Gastrocnemius medialis (tissue), 4 donors: ENCODE results near the gene ARNT2.

Source experiments
- POLR2A ChIP-seq, 2 donors: fragments of 450-650 bp; IDR thresholded peaks; one replicate each; pipeline ENCODE4 v1.6.1; 2017; ENCODE audit warnings: antibody characterized with exemption in 2 of 2, mild to moderate bottlenecking in 2 of 2, moderate library complexity in 2 of 2
- TF ChIP-seq, protein P1 (sequence below), 5 experiments: fragments of 450-650 bp in 3 of 5; fragments of 200-600 bp in 2 of 5; sonication (generic) in 2 of 5; IDR thresholded peaks in 4 of 5; conservative IDR thresholded peaks in 1 of 5; 1 replicate in 4 of 5; 2 replicates in 1 of 5; pipeline ENCODE4 v1.5.1; 2016 to 2019; ENCODE audit warnings: antibody characterized with exemption in 5 of 5, mild to moderate bottlenecking in 3 of 5, moderate library complexity in 3 of 5

DNA sequence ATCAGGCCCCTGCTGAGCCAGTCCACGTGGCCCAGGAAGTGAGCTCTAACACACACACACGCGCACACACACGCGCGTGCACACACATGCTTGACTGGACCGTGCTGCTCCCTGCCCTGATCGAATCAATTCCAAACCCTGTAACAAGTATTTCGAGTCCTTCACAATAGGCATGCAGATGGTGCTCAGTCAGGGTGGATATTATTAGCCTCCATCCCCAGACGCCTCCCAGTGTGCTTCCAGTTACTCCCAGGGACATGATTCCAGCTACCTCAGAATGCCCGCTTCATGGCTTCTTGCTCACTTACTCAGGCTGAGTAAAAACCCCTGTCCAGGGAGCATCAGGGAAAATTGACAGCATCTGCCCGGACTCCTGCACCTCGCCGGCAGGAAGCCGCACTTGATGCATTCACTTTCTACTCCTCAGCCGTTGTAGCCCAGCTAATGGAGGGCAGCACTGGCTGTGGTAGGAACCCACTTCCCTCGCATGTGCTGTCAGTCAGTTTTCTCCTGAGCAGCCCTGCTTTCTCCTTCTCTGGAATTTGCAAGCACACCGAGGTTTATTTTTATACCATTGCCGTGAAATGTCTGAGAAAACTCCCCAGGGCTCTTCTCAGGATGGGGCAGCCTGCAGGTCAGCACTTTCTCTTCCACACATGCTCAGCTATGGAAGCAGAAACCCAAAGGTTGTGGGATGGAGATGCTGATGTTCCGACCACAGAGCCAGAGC is 164.9 kb downstream of the ARNT2 start:
- TF ChIP-seq, protein P1, sequence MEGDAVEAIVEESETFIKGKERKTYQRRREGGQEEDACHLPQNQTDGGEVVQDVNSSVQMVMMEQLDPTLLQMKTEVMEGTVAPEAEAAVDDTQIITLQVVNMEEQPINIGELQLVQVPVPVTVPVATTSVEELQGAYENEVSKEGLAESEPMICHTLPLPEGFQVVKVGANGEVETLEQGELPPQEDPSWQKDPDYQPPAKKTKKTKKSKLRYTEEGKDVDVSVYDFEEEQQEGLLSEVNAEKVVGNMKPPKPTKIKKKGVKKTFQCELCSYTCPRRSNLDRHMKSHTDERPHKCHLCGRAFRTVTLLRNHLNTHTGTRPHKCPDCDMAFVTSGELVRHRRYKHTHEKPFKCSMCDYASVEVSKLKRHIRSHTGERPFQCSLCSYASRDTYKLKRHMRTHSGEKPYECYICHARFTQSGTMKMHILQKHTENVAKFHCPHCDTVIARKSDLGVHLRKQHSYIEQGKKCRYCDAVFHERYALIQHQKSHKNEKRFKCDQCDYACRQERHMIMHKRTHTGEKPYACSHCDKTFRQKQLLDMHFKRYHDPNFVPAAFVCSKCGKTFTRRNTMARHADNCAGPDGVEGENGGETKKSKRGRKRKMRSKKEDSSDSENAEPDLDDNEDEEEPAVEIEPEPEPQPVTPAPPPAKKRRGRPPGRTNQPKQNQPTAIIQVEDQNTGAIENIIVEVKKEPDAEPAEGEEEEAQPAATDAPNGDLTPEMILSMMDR (IDR thresholded peaks at IDR 0.05 in 4 of 5, conservative IDR thresholded peaks at IDR 0.05 in 1 of 5), result no peak
- TF ChIP-seq POLR2A (IDR thresholded peaks at IDR 0.05), result no peak
